SK-N-SH (cell line): Measurements from ENCODE around the gene MAN2A1. TPM values are rescaled to one million over a fixed set of nuclear protein-coding genes. Genes with fewer than 3 reads are reported as not detected.

Source experiments
- CTCF ChIA-PET: fragments of 300-600, 350-600 bp; formaldehyde crosslinking; extraction: SDS; loops from one replicate; lab custom pipeline; 2021; lab: Yijun Ruan, JAX
- POLR2A ChIA-PET: fragments of 350-600 bp; sonication (Branson Sonifier 250); formaldehyde crosslinking; extraction: SDS; loops from one replicate; lab custom pipeline; 2020; ENCODE audit warnings: antibody characterized with exemption, inconsistent platforms; lab: Yijun Ruan, JAX
- DNase-seq: peaks from one replicate; pipeline ENCODE4 v3.0.0; 2012
- H2AFZ ChIP-seq: fragments of 200-600 bp; sonication (generic); 2 replicates; pipeline ENCODE4 v1.8.1; 2016; ENCODE audit warnings: antibody characterized with exemption, mild to moderate bottlenecking, low read depth
- H3F3A ChIP-seq: fragments of 200-600 bp; sonication (generic); replicated peaks from 2 replicates; pipeline ENCODE3; 2016; ENCODE audit warnings: antibody characterized with exemption, mild to moderate bottlenecking; ENCODE audit not compliant: insufficient read depth
- H3K27ac ChIP-seq, 2 experiments: fragments of 200-500 bp in 1 of 2; fragments of 200-600 bp in 1 of 2; sonication (Bioruptor generic) in 1 of 2; sonication (generic), shearing (Covaris generic) in 1 of 2; 2 replicates each; pipeline versions ENCODE4 v1.5.1 to v1.6.1; 2014 to 2016; ENCODE audit warnings: low read depth in 2 of 2, inconsistent platforms in 1 of 2, low read length in 1 of 2, mild to moderate bottlenecking in 1 of 2, mixed read lengths in 1 of 2
- H3K27me3 ChIP-seq: fragments of 200-600 bp; sonication (generic), shearing (Covaris generic); 2 replicates; pipeline ENCODE4 v1.6.1; 2016; ENCODE audit warnings: mixed run types; ENCODE audit not compliant: insufficient read depth
- H3K36me3 ChIP-seq, 2 experiments: fragments of 200-500 bp in 1 of 2; fragments of 200-600 bp in 1 of 2; sonication (Bioruptor generic) in 1 of 2; sonication (generic) in 1 of 2; replicated peaks in 1 of 2; 2 replicates each; pipeline versions ENCODE3 to v1.5.1; 2014 to 2016; ENCODE audit warnings: low read length in 1 of 2, mild to moderate bottlenecking in 1 of 2; ENCODE audit not compliant: insufficient read depth in 2 of 2, control insufficient read depth in 1 of 2
- H3K4me1 ChIP-seq, 2 experiments: fragments of 200-500 bp in 1 of 2; fragments of 200-600 bp in 1 of 2; sonication (Bioruptor generic) in 1 of 2; sonication (generic), shearing (Covaris generic) in 1 of 2; 2 replicates each; pipeline versions ENCODE4 v1.5.1 to v1.6.1; 2014 to 2016; ENCODE audit warnings: low read depth in 1 of 2, low read length in 1 of 2, mixed run types in 1 of 2; ENCODE audit not compliant: insufficient read depth in 2 of 2, control insufficient read depth in 1 of 2
- H3K4me2 ChIP-seq: fragments of 200-600 bp; sonication (generic), shearing (Covaris generic); 2 replicates; pipeline ENCODE4 v1.6.1; 2017; ENCODE audit warnings: mixed run types
- H3K4me3 ChIP-seq, 2 experiments: fragments of 200-500 bp in 1 of 2; fragments of 200-600 bp in 1 of 2; sonication (Bioruptor generic) in 1 of 2; sonication (generic), shearing (Covaris generic) in 1 of 2; 2 replicates each; pipeline versions ENCODE4 v1.5.1 to v1.8.1; 2014 to 2016; ENCODE audit warnings: low read depth in 2 of 2, inconsistent platforms in 1 of 2, low read length in 1 of 2, mild to moderate bottlenecking in 1 of 2, mixed read lengths in 1 of 2, moderate library complexity in 1 of 2
- H3K79me2 ChIP-seq: fragments of 200-600 bp; sonication (generic); 2 replicates; pipeline ENCODE4 v1.8.1; 2017; ENCODE audit warnings: mild to moderate bottlenecking; ENCODE audit not compliant: insufficient read depth
- H3K9ac ChIP-seq: fragments of 200-600 bp; sonication (generic); 2 replicates; pipeline ENCODE4 v1.6.1; 2017; ENCODE audit warnings: mixed run types
- H3K9me2 ChIP-seq: fragments of 200-600 bp; sonication (generic); 2 replicates; pipeline ENCODE4 v1.6.1; 2017; ENCODE audit warnings: mixed run types
- H3K9me3 ChIP-seq: fragments of 200-600 bp; sonication (generic); 2 replicates; pipeline ENCODE4 v1.6.1; 2017; ENCODE audit warnings: mixed run types, mild to moderate bottlenecking, moderate library complexity
- H4K20me1 ChIP-seq: fragments of 200-600 bp; sonication (generic); 2 replicates; pipeline ENCODE4 v1.6.1; 2017; ENCODE audit warnings: mild to moderate bottlenecking, mixed run types; ENCODE audit not compliant: insufficient read depth
- GABPA ChIP-seq: IDR thresholded peaks from 2 replicates; pipeline ENCODE4 v1.4.0; 2012; ENCODE audit warnings: low read depth, mild to moderate bottlenecking
- GATA2 ChIP-seq: sonication (generic); formaldehyde crosslinking; IDR thresholded peaks from 2 replicates; pipeline ENCODE4 v1.5.0; 2020; ENCODE audit warnings: mild to moderate bottlenecking, missing genetic modification reagents
- JUND ChIP-seq: IDR thresholded peaks from 2 replicates; pipeline ENCODE4 v1.4.0; 2012
- MXI1 ChIP-seq: IDR thresholded peaks from 2 replicates; pipeline ENCODE4 v1.6.1; 2012; ENCODE audit warnings: mild to moderate bottlenecking, low read depth, low read length, improper control_type of control experiment
- NFIC ChIP-seq: IDR thresholded peaks from 2 replicates; pipeline ENCODE4 v1.4.0; 2012; ENCODE audit warnings: borderline replicate concordance
- RCOR1 ChIP-seq: fragments of 150-350 bp; IDR thresholded peaks from 2 replicates; pipeline ENCODE4 v1.6.1; 2017; ENCODE audit warnings: antibody characterized with exemption, low read length
- REST ChIP-seq: IDR thresholded peaks from 2 replicates; pipeline ENCODE4 v1.6.1; 2012; ENCODE audit warnings: mild to moderate bottlenecking, low read depth, low read length, moderate library complexity
- RFX5 ChIP-seq: IDR thresholded peaks from 2 replicates; pipeline ENCODE4 v1.6.1; 2012; ENCODE audit warnings: mild to moderate bottlenecking, improper control_type of control experiment, low read length
- RXRA ChIP-seq: IDR thresholded peaks from 2 replicates; pipeline ENCODE4 v1.4.0; 2012; ENCODE audit warnings: low read depth, mild to moderate bottlenecking, borderline replicate concordance
- SIN3A ChIP-seq: IDR thresholded peaks from 2 replicates; pipeline ENCODE4 v1.6.1; 2012; ENCODE audit warnings: low read depth, mild to moderate bottlenecking, low read length, moderate library complexity, borderline replicate concordance
- TAF1 ChIP-seq: IDR thresholded peaks from 2 replicates; pipeline ENCODE4 v1.6.1; 2012; ENCODE audit warnings: low read depth, mild to moderate bottlenecking, low read length, moderate library complexity, borderline replicate concordance
- USF2 ChIP-seq: fragments of 150-350 bp; IDR thresholded peaks from 2 replicates; pipeline ENCODE4 v1.6.1; 2017; ENCODE audit warnings: antibody characterized with exemption, low read length, low read depth, borderline replicate concordance
- YY1 ChIP-seq: IDR thresholded peaks from 2 replicates; pipeline ENCODE4 v1.4.0; 2012; ENCODE audit warnings: low read depth, mild to moderate bottlenecking
- WGBS: methylation state at CpG from one replicate; pipeline ENCODE4 v1.1.6; 2017; ENCODE audit warnings: low lambda C conversion rate; 5-methylcytosine and 5-hydroxymethylcytosine counted together
- polyA plus RNA-seq, 3 experiments: library from polyadenylated mRNA; depleted of rRNA; stranded (reverse); fragments of >200 nt; gene quantifications; 2 replicates each; pipeline ENCODE4 v1.2.3, GENCODE V29; 2012

MAN2A1 gene
- polyA plus RNA-seq, 1 of the 3 experiments (the other 2 are of a cell fraction): 19.7 TPM

- H3K36me3 ChIP-seq: peaks cover 38 to 61% of the 10 kb centered on the region in 2 experiments
- no peak overlapping the region for H3K4me3 ChIP-seq
- H3K27ac ChIP-seq: no peak overlapping the region
- H3K79me2 ChIP-seq: no peaks in the 10 kb centered on the region
- no peaks in the 10 kb centered on the region for H3K27me3 ChIP-seq
- H3K9me3 ChIP-seq: no peaks in the 10 kb centered on the region
- ChIA-PET CTCF (interaction anchor here (0.7 kb wide), 1 partner anchor 594 kb away, joined by 3 read pairs; no protein-coding TSS in a partner anchor), POLR2A (no interaction called here)
- TF ChIP-seq YY1 (no peak), GATA2 (CRISPR knock-in tag) (no peak), GABPA (no peak), USF2 (no peak), RXRA (no peak), REST (no peak), RFX5 (no peak), TAF1 (no peak), MXI1 (no peak), RCOR1 (no peak), NFIC (no peak), SIN3A (no peak), JUND (no peak)
- no peak overlapping the region for H3K4me2 ChIP-seq
- no peaks in the 10 kb centered on the region for H3K9me2 ChIP-seq
- H3F3A ChIP-seq: peaks cover 8% of the 10 kb centered on the region
- peaks cover 0 to 1% of the 10 kb centered on the region in 2 experiments; a peak in 1 of 4 replicates for H3K4me1 ChIP-seq
- no peak for DNase-seq
- H4K20me1 ChIP-seq: no peaks in the 10 kb centered on the region
- H3K9ac ChIP-seq: no peak overlapping the region
- H2AFZ ChIP-seq: no peak overlapping the region
- WGBS: 97% methylated on average over 4 of the region's 4 CpGs
Measured at GRCh38 chr5:109849478-109850088, 159.9 kb downstream of the MAN2A1 start.
